Spinal cord (tissue), 10 donors: ENCODE measurements around the gene FGFR2. TPM values are rescaled to one million over a fixed set of nuclear protein-coding genes. Genes with fewer than 3 reads are reported as not detected.

Source experiments
- DNase-seq, 6 donors: peaks; one replicate each; pipeline versions ENCODE4 v3.0.0 to v3.0.0-alpha.2; 2013 to 2015; ENCODE audit warnings: low spot score in 6 of 6, low read depth in 4 of 6
- H3K27ac ChIP-seq: one replicate; pipeline ENCODE4 v1.5.1; 2013; ENCODE audit warnings: low read depth, low read length, control low read depth
- H3K27me3 ChIP-seq: one replicate; pipeline ENCODE4 v1.6.1; 2013; ENCODE audit warnings: low read length; ENCODE audit not compliant: control insufficient read depth, insufficient read depth
- H3K36me3 ChIP-seq: one replicate; pipeline ENCODE4 v1.6.1; 2013; ENCODE audit warnings: low read length; ENCODE audit not compliant: control insufficient read depth, insufficient read depth
- H3K4me1 ChIP-seq: one replicate; pipeline ENCODE4 v1.6.1; 2013; ENCODE audit warnings: low read length; ENCODE audit not compliant: control insufficient read depth, insufficient read depth
- H3K4me3 ChIP-seq: one replicate; pipeline ENCODE4 v1.5.1; 2013; ENCODE audit warnings: low read depth, low read length, control low read depth
- H3K9me3 ChIP-seq: one replicate; pipeline ENCODE4 v1.6.1; 2013; ENCODE audit warnings: low read length; ENCODE audit not compliant: control insufficient read depth, insufficient read depth
- WGBS: methylation state at CpG from one replicate; pipeline ENCODE4 v1.1.5; 2013; ENCODE audit warnings: missing lambda C conversion rate; ENCODE audit not compliant: insufficient coverage; 5-methylcytosine and 5-hydroxymethylcytosine counted together
- polyA plus RNA-seq, 2 donors: library from polyadenylated mRNA; unstranded; fragments of 120-200 nt; gene quantifications; one replicate each; pipeline ENCODE4 v1.2.1, GENCODE V29; 2013; ENCODE audit not compliant: insufficient read length in 2 of 2
- total RNA-seq, 2 donors: library from RNA; depleted of rRNA in 1 of 2; stranded (reverse); fragments of 120-200 nt in 1 of 2; fragments of >200 nt in 1 of 2; gene quantifications; one replicate each; pipeline versions ENCODE4 v1.2.3 to v1.2.4, GENCODE V29; 2013 to 2014
- donor health status: healthy.

Gene FGFR2
- total and polyA plus RNA-seq, 4 donors, result 80.7 to 163 (median 102) TPM

GRCh38 chr10:121544301-121544869, 53.9 kb downstream of the FGFR2 start:
- Histone ChIP-seq H3K4me1 (peaks cover 5% of the 10 kb centered on the region), H3K27ac (no peak overlapping the region), H3K4me3 (no peak overlapping the region), H3K9me3 (no peaks in the 10 kb centered on the region), H3K27me3 (no peaks in the 10 kb centered on the region), H3K36me3 (peaks cover 6% of the 10 kb centered on the region)
- WGBS, result 89% methylated on average over 1 of the region's 5 CpGs
- no peak for DNase-seq

GRCh38 chr10:121543545-121543944, 54.7 kb downstream of the FGFR2 start:
- H3K9me3 ChIP-seq, result no peaks in the 10 kb centered on the region
- 72% methylated on average over 7 of the region's 7 CpGs for WGBS
- H3K4me1 ChIP-seq, result peaks cover 5% of the 10 kb centered on the region
- H3K27ac ChIP-seq, result no peak overlapping the region
- H3K4me3 ChIP-seq, result no peak overlapping the region
- DNase-seq, result no peak
- peaks cover 4% of the 10 kb centered on the region for H3K36me3 ChIP-seq
- no peaks in the 10 kb centered on the region for H3K27me3 ChIP-seq

- H3K27me3 ChIP-seq, result no peaks in the 10 kb centered on the region
- no peak overlapping the region for H3K27ac ChIP-seq
- peaks cover 6% of the 10 kb centered on the region for H3K4me1 ChIP-seq
- no peaks in the 10 kb centered on the region for H3K36me3 ChIP-seq
- H3K4me3 ChIP-seq, result no peak overlapping the region
- peak in 2 of 6 donors; percentile 37 to 63 for DNase-seq
- no CpG with 5 or more reads among the region's 8 CpGs for WGBS
- H3K9me3 ChIP-seq, result no peaks in the 10 kb centered on the region
Observed at GRCh38 chr10:121541450-121542120, 56.7 kb downstream of the FGFR2 start.

- Histone ChIP-seq H3K27me3 (no peaks in the 10 kb centered on the region), H3K4me3 (no peak overlapping the region), H3K36me3 (no peaks in the 10 kb centered on the region), H3K4me1 (peaks cover 8% of the 10 kb centered on the region), H3K27ac (no peak overlapping the region), H3K9me3 (no peaks in the 10 kb centered on the region)
- 44% methylated on average over 4 of the region's 6 CpGs for WGBS
- peak in 1 of 6 donors; percentile 76 for DNase-seq
Observed at GRCh38 chr10:121540732-121541395, 57.4 kb downstream of the FGFR2 start.

GRCh38 chr10:121539786-121540185, 58.5 kb downstream of the FGFR2 start:
- Histone ChIP-seq H3K27me3 (no peaks in the 10 kb centered on the region), H3K4me3 (no peak overlapping the region), H3K36me3 (no peaks in the 10 kb centered on the region), H3K27ac (no peak overlapping the region), H3K4me1 (peaks cover 8% of the 10 kb centered on the region), H3K9me3 (no peaks in the 10 kb centered on the region)
- 54% methylated on average over 4 of the region's 7 CpGs for WGBS
- DNase-seq, result peak in 1 of 6 donors; percentile 80

GRCh38 chr10:121536310-121536913, 61.8 kb downstream of the FGFR2 start:
- Histone ChIP-seq H3K9me3 (no peaks in the 10 kb centered on the region), H3K4me1 (peaks cover 25% of the 10 kb centered on the region), H3K27ac (no peak overlapping the region), H3K4me3 (no peak overlapping the region), H3K36me3 (peaks cover 4% of the 10 kb centered on the region), H3K27me3 (peaks cover 3% of the 10 kb centered on the region)
- 56% methylated on average over 4 of the region's 8 CpGs for WGBS
- peak in 2 of 6 donors; percentile 69 to 84 for DNase-seq

GRCh38 chr10:121535381-121535780, 62.9 kb downstream of the FGFR2 start:
- H3K27me3 ChIP-seq, result peaks cover 3% of the 10 kb centered on the region
- no peaks in the 10 kb centered on the region for H3K9me3 ChIP-seq
- H3K4me1 ChIP-seq, result peaks cover 26% of the 10 kb centered on the region
- H3K36me3 ChIP-seq, result peaks cover 4% of the 10 kb centered on the region
- no peak overlapping the region for H3K27ac ChIP-seq
- H3K4me3 ChIP-seq, result no peak overlapping the region
- 73% methylated on average over 6 of the region's 8 CpGs for WGBS
- no peak for DNase-seq

- Histone ChIP-seq H3K4me3 (no peak overlapping the region), H3K27ac (no peak overlapping the region), H3K27me3 (peaks cover 5% of the 10 kb centered on the region), H3K4me1 (peaks cover 30% of the 10 kb centered on the region), H3K36me3 (peaks cover 4% of the 10 kb centered on the region), H3K9me3 (no peaks in the 10 kb centered on the region)
- WGBS, result 58% methylated on average over 11 of the region's 13 CpGs
- no peak for DNase-seq
Observed at GRCh38 chr10:121532292-121532864, 65.9 kb downstream of the FGFR2 start.

GRCh38 chr10:121531830-121532178, 66.4 kb downstream of the FGFR2 start:
- H3K4me3 ChIP-seq, result no peak overlapping the region
- H3K36me3 ChIP-seq, result peaks cover 4% of the 10 kb centered on the region
- DNase-seq, result no peak
- H3K27me3 ChIP-seq, result peaks cover 5% of the 10 kb centered on the region
- no peak overlapping the region for H3K27ac ChIP-seq
- WGBS, result 94% methylated on average over 11 of the region's 11 CpGs
- H3K4me1 ChIP-seq, result peaks cover 32% of the 10 kb centered on the region
- H3K9me3 ChIP-seq, result no peaks in the 10 kb centered on the region
